Measurements from ENCODE around the gene F13B.

DNA sequence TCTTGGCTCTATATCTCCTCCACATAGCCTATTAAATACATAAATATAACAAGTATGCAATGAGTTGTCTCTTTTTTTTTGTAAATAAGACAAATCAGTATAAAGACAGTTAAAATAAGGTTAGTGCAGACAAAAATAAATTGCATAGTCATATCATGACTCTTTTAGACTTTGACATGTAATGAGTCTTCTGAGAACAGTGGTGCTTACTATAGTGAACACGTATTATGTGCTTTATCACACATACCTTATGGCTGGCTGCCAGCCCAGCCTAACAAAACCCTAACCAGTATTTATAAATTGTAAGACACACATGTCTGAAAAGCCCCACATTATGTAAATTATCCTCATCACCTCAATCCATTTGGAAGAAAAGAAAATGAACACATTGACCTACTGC lies 29.1 kb upstream of the F13B start:
- TF ChIP-seq, protein P1, sequence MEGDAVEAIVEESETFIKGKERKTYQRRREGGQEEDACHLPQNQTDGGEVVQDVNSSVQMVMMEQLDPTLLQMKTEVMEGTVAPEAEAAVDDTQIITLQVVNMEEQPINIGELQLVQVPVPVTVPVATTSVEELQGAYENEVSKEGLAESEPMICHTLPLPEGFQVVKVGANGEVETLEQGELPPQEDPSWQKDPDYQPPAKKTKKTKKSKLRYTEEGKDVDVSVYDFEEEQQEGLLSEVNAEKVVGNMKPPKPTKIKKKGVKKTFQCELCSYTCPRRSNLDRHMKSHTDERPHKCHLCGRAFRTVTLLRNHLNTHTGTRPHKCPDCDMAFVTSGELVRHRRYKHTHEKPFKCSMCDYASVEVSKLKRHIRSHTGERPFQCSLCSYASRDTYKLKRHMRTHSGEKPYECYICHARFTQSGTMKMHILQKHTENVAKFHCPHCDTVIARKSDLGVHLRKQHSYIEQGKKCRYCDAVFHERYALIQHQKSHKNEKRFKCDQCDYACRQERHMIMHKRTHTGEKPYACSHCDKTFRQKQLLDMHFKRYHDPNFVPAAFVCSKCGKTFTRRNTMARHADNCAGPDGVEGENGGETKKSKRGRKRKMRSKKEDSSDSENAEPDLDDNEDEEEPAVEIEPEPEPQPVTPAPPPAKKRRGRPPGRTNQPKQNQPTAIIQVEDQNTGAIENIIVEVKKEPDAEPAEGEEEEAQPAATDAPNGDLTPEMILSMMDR (IDR thresholded peaks at IDR 0.05), result no peak
- TF ChIP-seq POLR2A (IDR thresholded peaks at IDR 0.05) (no peak), EP300 (IDR thresholded peaks at IDR 0.05) (no peak)

Data from upper lobe of left lung (tissue), 4 donors.